Endothelial cell of umbilical vein (primary cell): ENCODE data around the gene PARD3B.

ENCODE experiments used
- CTCF ChIP-seq, 2 donors: IDR thresholded peaks; 1 replicate in 1 of 2; 2 replicates in 1 of 2; pipeline ENCODE4 v1.5.1; 2011; ENCODE audit warnings: low read length in 2 of 2, mild to moderate bottlenecking in 2 of 2, moderate library complexity in 2 of 2, control low read depth in 1 of 2, inconsistent platforms in 1 of 2, low read depth in 1 of 2; ENCODE audit not compliant: insufficient read depth in 1 of 2; ENCODE audit errors: extremely low read depth in 1 of 2
- POLR2AphosphoS5 ChIP-seq: IDR thresholded peaks from 2 replicates; pipeline ENCODE4 v1.6.1; 2012; ENCODE audit warnings: low read depth, mild to moderate bottlenecking, control low read depth, low read length, moderate library complexity; ENCODE audit not compliant: insufficient read depth

DNA sequence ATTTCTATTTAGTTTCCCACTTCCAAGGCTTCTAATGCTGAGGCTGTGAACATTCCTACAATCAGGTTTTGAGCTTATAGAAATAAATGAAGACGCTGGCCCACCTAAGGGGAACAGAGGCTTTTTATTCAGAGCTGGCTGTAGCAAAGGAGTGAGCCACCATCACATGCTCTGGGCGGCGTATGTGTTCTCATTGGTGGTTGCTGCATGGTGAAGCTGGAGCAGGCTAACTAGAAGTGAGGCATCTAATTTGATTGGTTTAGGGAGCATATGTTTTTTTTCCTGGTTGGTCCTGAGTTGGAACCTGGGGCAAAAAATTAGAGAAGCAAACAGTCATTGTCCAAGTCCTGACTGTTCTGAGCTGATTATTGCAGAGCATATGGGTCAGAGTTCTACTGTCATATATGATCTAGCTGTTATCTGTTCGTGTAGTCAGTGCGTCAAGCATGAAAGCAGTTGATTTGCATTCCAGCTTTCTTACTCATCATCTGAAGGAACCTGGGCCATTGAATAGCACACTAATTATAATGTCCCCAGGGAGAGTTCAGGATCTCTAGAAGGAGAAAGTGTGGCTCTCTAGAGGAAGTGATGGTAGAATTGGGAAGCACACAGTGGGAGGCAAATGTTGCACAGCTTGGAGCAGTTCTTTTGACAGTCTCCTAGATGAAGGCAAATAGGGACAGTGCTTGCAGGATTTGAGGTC lies 279.6 kb downstream of the PARD3B start:
- no peak for TF ChIP-seq POLR2AphosphoS5
- TF ChIP-seq CTCF (IDR thresholded peaks at IDR 0.05; ENCODE audit: extremely low read depth in 1 of 2, insufficient read depth in 1 of 2, low read depth in 1 of 2, low read length in 2 of 2), result no peak
